ENCODE results near the gene TRIM72. TPM values are rescaled to one million over a fixed set of nuclear protein-coding genes. Genes with fewer than 3 reads are reported as not detected.
A peak's percentile ranks its signal among the peaks of the same experiment; 100 is the strongest.
"Not testable (repeated sequence)": the region's sequence is repeated elsewhere in the genome, so short reads cannot be mapped to it uniquely, and the experiment has no call there.

Gene TRIM72
- total RNA-seq, 2 donors from 2014 or later = 0.05 to 0.10 TPM

DNA sequence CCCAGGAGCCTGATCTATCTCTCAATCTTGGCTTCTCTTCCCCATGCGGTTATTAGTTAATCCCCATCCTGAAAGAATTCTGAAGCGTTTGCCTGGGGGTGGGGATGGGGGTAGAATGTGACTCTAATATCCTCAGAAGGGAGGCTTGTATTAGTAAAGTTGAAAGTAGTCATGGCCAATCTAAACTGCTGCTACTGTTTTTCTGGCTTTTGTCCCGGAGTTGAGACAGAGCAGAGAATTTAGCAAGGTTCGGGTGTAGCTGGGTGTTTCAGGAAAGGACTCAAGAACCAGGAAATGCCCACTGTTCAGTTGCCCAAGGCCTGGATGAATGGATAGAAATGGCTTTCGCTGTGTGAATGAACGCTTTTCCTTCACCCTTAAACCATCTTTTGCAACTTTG, 28.3 kb downstream of the TRIM72 start:
- intact Hi-C loops (cut with DNase I) = no loop called here
- DNase-seq (ENCODE audit: low spot score) = no peak

DNA sequence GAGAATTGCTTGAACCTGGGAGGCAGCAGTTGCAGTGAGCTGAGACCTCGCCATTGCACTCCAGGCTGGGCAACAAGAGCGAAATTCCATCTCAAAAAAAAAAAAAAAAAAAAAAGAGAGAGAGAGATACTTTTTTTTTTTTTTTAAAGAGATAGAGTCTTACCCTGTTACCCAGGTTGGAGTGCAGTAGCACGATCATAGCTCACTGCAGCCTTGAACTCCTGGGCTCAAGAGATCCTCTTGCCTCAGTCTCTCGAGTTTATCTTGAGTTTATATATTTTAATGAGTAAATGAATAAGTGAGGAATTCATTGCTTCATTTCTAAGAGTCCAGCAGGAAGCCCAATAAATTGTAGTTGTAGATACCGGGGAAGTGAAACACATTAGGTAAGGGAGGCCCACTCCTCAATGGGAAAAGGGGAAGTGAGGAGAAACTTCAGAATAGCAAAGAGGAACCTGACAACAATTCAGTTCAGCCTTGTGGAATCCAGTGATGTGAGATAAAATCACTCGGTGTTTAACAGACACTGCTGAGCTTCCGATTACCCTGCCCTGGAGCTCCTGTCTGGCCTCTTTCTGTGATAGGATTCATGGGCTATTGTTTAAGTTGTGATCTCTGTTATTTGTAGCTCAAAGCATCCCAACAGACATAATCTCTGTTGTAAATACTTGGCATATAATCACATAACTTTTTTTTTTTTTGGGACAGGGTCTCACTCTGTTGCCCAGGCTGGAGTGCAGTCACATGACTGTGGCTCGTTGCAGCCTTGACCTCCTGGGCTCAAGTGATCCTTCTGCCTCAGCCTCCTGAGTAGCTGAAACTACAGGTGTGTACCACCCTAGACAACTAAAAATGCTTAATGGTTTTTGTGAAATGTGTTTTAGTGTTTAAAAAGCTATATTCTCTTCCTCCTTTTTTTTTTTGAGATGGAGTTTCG, 30.1 kb downstream of the TRIM72 start:
- no peak for DNase-seq (ENCODE audit: low spot score)
- intact Hi-C loops (cut with DNase I) = no loop called here

DNA sequence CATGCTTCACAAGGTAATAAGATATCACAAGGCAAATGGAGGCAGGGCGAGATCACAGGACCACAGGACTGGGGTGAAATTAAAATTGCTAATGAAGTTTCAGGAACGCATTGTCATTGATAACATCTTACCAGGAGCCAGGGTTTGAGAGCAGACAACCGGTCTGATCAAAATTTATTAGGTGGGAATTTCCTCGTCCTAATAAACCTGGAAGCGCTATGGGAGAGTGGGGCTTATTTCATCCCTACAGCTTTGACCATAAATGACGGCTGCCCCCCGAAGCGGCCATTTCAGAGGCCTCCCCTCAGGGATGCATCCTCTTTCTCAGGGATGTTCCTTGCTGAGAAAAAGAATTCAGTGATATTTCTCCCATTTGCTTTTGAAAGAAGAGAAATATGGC, 31.7 kb downstream of the TRIM72 start:
- DNase-seq (ENCODE audit: low spot score) = not testable (repeated sequence)

DNA sequence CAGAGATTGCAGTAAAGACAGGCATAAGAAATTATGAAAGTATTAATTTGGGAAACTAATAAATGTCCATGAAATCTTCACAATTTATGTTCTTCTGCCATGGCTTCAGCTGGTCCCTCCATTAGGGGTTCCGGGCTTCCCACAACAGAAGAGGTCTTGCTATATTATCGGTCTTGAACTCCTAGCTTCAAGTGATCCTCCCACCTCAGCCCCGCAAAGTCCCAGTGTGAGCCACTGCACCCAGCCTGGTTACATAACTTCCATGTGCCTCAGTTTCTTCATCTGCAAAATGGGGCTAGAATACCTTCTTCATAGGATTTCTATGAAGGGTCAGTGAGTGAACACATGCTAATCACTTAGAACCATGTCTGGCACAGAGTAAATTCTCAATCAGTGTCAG, 32.4 kb downstream of the TRIM72 start:
- intact Hi-C loops (cut with DNase I) = no loop called here
- DNase-seq (ENCODE audit: low spot score) = no peak

More for the DNA sequence above, 31.7 kb downstream of the TRIM72 start:
- intact Hi-C loops (cut with DNase I) = not testable (repeated sequence)

DNA sequence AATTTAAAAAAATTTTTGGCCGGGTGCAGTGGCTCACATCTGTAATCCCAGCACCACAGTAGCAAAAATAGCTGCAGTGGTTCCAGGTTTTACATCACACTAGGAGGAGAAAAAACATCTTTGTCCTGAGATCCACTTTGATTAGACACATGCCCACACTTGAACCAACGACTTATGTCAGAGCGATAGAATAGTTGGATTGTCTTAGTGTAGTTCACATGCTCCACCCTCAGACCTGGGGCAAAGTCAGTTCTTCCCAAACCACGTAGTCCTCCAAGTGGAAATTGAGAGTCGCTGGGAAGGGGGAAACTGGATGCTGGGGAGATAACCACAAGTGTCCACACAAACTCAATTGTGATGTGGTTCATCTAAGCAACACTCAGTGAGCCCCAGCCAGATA, 34.4 kb downstream of the TRIM72 start:
- DNase-seq (ENCODE audit: low spot score) = no peak
- intact Hi-C loops (cut with DNase I) = no loop called here

DNA sequence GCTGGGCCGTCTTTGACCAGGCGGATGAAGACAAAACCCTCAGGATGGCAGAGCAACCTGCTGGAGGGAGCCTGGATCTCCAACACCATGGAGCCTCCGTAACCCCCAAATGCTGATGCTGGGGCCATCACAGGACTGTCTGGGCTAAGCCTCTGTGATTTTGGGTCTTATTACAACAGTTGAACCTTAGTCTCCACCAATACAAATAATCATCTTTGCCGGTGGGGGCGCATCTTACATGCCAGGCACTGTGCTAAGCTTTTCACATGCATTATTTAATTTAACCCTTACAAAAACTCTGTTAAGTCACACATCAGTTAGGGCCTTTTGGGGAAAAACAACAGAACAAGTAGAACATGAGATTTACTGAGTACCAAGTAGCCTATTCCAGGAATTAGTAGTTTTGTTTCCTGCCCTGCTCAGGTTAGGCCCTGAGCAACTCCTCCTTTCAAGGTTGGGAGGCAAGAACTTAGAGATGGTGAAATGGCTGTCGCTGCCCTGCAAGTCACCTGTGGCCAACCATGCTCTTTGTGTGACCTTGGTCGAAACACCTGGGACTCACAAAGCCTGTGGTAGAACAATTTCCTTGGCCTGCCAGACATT, 37.0 kb downstream of the TRIM72 start:
- DNase-seq (ENCODE audit: low spot score) = no peak
- intact Hi-C loops (cut with DNase I) = no loop called here

DNA sequence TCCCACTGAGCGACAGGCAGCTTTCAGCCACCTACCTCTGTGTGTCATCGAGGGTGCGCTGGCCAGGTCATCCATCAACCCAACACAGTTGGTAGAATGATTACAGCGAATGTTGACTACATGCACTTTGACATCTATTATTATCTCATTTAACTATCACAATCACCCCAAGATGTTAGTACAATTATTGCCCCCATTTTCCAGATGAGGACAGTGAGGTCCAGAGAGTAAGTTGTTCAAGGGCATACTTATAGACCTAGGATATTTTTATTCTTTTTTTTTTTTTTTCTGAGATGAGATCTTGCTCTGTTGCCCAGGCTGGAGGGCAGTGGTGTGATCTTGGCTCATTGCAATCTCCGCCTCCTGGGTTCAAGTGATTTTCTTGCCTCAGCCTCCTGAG, 37.5 kb downstream of the TRIM72 start:
- intact Hi-C loops (cut with DNase I) = no loop called here
- DNase-seq (ENCODE audit: low spot score) = no peak

DNA sequence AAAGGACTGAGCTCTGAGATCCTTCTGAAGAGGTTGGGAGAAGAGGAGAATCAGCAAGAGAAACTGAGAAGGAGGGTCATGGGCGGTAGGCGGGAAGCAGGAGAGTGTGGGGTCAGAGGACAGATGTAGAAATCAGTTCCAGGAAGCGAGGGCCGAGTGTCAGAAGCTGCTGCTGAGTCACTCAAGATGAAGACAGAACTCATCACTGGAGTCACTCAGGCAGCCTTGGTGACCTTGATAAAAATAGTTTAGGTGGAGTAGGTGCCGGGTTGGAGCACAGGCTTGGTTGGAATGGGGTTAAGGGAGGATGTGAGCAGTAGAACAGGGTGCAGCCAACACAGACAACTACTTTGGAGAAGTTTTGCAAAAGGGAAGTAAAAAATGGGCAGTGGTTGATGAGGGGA, 39.7 kb downstream of the TRIM72 start:
- DNase-seq (ENCODE audit: low spot score) = peak; percentile 82
- intact Hi-C loops (cut with DNase I) = no loop called here

DNA sequence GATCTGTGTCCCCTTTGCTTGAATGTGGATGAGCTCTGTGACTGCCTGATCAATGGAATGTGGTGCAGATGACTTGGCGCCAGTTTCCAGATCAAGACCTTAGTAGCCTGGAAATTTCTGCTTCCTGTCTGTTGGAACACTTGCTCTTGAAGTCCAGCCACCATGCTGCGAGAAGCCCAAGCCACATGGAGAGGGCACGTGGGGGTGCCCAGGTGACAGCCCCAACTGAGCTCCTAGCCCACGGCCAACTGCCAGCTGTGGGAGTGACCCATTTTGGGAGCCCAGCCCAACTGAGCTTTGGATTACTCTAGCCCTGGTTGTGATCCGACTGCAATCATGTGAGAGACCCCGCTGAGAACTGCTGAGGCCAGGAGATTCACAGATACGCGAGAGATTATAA, 42.5 kb downstream of the TRIM72 start:
- DNase-seq (ENCODE audit: low spot score) = peak; percentile 55
- intact Hi-C loops (cut with DNase I) = no loop called here

DNA sequence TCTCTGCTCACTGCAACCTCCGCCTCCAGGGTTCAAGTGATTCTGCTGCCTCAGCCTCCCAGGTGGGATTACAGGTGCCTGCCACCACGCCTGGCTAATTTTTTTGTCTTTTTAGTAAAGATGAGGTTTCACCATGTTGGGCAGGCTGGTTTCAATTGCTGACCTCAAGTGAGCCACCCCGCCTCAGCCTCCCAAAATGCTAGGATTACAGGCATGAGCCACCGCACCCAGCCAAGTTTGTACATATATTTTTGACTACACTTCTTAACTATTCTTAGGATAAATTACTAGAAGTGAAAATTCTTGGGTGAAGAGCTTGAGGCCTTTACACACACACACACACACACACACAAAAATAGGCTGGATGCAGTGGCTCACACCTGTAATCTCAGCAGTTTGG, 44.4 kb downstream of the TRIM72 start:
- DNase-seq (ENCODE audit: low spot score) = peak; percentile 34
- intact Hi-C loops (cut with DNase I) = no loop called here

DNA sequence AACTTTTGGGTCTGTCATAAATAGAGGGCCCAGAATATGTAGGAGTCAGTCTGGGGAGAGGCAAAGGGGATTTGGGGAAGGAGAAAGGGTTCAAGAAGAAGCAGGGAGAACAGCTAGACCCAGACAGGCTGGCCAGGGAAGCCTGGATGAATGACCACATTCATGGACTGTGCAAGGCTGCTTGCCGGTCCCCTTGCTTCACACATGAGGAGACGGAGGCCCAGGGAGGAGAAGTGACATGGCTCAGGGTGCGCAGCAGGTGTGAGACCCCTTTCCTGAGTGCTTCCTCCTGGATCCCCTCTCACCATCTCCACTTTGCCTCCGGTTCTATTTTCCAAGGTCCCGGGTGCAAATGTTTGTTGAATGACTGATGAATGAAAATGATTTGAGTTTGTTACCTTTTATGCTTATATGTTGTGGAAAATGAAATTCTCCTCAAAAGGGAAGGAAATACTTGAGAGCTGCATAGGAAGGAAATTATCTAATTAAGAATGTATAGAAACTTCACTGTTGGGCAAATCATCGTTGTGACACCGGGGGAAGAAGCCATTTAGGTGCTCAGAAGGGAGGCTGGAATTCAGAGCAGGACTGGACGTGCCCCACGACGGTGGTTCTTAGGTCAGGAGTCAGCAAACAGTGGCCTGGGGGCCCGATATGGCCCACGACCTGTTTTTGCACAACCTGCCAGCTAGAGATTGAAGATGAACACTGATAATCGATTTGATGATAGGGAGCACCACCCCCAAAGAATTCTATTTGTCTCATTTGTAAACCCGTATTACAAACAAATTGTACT, 46.4 kb downstream of the TRIM72 start:
- DNase-seq (ENCODE audit: low spot score) = peak; percentile 44

DNA sequence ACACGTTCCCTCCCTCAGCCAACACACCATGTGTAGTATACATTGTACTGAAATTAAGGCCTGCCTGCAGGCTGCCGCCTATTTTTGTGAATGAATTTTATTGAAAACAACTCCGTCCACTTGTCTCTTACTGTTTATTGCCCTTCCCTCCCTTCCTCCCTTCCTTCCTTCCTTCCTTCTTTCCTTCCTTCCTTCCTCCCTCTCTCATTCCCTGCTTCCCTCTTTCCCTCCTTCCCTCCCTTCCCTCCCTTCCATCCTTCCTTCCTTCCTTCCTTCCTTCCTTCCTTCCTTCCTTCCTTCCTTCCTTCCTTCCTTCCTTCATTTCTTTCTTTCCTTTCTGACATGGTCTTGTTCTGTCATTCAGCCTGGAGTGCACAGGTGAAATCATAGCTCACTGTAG, 48.2 kb downstream of the TRIM72 start:
- DNase-seq (ENCODE audit: low spot score) = no peak
- intact Hi-C loops (cut with DNase I) = no loop called here

More for the DNA sequence above, 46.4 kb downstream of the TRIM72 start:
- intact Hi-C loops (cut with DNase I) = no loop called here

DNA sequence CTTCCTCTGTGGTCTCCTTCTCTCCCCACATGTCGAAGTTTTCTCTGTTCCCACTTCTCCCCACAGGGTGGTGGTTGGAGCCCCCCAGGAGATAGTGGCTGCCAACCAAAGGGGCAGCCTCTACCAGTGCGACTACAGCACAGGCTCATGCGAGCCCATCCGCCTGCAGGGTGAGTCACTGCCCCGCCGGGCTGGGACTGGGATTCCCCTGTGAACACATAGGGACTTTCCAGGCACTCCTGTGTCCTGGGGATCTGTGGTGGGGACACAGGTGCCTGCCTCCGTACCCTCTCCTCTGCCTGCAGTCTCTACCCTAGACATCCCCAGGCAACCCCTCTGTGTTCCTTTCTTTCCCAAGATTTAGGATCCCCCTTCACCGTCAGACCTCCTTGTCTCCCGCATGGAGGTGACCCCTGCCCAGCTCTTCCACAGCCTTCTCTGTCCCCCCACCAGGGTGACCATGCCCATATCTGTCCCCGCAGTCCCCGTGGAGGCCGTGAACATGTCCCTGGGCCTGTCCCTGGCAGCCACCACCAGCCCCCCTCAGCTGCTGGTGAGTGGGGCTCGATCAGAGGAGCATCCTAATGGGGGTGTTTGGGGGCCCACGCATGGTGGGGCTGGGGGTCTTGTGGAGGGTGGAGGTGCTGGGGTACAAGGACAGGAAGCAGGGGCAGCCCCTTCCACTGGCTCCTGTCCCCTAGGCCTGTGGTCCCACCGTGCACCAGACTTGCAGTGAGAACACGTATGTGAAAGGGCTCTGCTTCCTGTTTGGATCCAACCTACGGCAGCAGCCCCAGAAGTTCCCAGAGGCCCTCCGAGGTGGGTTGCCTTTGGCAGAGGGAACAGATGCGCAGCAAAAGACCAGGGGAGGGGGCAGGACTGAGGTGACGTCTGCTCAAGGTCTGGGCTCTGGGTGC, 51.7 kb downstream of the TRIM72 start:
- intact Hi-C loops (cut with DNase I) = no loop called here

DNA sequence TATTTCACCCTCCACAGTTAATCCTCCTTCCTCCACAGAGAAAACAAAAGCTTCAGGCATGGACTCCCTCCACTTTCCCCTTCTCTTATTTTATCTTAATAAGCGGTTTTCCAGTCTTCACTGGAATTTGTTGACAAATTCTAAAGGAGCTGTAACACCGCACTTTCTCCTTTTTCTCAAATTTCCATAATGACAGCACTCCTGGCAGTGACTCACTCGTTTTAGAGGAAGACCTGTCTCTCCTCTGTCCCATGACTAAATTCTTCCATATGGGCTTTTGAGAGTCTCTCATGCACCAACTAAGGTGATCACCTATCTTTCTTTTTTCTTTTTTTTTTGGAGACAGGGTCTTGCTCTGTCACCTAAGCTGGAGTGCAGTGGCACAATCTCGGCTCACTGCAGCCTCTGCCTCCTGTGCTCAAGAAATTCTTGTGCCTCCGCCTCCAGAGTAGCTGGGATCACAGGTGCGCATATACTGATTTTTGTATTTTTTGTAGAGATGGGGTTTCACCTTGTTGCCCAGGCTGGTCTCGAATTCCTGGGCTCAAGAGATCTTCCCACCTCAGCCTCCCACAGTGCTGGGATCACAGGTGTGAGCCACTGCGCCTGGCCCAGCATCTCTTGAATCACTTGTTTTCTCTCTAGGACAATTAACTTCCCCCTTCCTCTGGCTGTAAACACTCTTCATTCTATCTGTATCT, 53.6 kb downstream of the TRIM72 start:
- no peak for DNase-seq (ENCODE audit: low spot score)
- intact Hi-C loops (cut with DNase I) = no loop called here

More for the DNA sequence above, 51.7 kb downstream of the TRIM72 start:
- no peak for DNase-seq (ENCODE audit: low spot score)

DNA sequence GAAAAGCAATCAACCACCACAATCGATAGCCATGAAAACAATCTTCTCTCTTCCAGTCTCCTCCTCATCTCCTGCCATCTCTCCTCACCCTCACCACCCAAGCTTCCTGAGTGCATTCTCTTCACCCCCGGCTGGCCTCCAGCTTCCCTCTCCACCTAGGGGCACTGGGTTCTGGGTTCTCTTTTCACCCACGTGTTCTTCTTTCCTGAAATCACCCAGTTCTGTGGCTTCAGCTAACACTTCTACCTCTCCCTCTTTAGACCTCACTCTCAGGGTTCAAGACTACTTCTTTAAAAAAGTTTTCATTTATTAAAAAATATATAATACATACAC, 54.1 kb downstream of the TRIM72 start:
- DNase-seq (ENCODE audit: low spot score) = no peak
- intact Hi-C loops (cut with DNase I) = no loop called here

DNA sequence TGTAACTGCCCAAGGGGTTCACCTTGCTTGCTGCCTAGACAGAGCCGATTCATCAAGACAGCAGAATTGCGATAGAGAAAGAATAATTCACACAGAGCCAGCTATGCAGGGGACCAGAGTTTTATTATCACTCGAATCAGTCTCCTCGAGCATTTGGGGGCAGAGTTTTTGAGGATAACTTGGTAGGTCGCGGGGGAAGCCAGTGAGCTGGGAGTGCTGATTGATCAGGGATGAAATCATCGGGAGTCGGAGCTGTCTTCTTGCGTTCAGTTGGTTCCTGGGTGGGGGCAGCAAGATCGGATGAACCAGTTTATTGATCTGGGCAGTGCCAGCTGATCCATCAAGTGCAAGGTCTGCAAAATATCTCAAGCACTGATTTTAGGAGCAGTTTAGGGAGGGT, 55.0 kb downstream of the TRIM72 start:
- intact Hi-C loops (cut with DNase I) = no loop called here
- DNase-seq (ENCODE audit: low spot score) = no peak

DNA sequence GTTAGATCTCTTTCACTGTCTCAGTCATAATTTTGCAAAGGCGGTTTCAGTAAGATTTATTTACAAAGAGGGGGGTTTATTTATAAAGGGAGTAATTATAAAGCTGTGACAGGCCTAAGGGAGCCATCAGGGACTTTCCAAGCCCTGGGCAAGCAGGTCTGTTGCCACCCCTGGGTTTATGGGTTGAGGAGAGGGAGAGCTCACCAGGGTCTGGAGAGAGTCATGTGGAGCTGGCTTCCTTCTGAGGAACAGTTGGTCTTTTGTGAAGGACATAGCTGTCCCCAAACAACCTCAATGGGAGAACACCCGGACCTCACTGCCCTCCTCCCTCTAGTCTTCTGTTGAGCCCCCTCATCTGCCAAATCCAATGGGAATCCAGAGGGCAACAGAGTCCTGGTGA, 55.6 kb downstream of the TRIM72 start:
- DNase-seq (ENCODE audit: low spot score) = no peak
- intact Hi-C loops (cut with DNase I) = no loop called here

DNA sequence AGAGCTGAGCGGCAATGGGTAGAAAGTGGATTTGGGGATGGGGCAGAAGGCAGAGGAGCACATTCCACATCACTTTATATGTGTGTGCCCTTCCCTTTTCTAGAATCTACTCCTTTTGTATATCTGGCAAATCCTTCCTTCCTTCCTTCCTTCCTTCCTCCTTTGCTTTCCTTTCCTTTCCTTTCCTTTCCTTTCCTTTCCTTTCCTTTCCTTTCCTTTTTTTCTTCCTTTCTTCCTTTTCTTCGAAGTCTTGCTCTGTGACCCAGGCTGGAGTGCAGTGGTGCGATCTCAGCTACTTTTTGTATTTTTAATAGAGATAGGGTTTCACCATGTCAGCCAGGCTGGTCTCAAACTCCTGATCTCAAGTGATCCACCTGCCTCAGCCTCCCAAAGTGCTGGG, 56.1 kb downstream of the TRIM72 start:
- DNase-seq (ENCODE audit: low spot score); intact Hi-C loops (cut with DNase I): not testable (repeated sequence)

DNA sequence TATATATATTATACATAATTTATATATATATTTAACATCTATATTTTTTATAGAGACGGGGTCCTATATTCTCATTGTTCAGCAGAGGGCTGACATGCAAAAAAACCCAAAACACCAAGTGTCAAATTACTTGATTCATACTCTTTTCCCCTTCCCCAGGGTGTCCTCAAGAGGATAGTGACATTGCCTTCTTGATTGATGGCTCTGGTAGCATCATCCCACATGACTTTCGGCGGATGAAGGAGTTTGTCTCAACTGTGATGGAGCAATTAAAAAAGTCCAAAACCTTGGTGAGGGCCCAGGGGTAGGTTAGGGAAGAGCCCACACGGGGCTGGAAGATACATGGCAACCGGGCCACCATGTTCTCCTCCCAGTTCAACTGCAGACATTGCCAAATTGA, 56.9 kb downstream of the TRIM72 start:
- intact Hi-C loops (cut with DNase I) = no loop called here

More for the DNA sequence above, 56.9 kb downstream of the TRIM72 start:
- no peak for DNase-seq (ENCODE audit: low spot score)
